GM19328 (cell line): ENCODE results near the gene CHST1.

Source experiments
- ATAC-seq: cut with Tn5 transposase; IDR thresholded peaks from one replicate; pipeline ENCODE4 v1.9.1; 2021; ENCODE audit warnings: mild to moderate bottlenecking, moderate library complexity; ENCODE audit not compliant: unreplicated experiment

The CHST1 gene

DNA sequence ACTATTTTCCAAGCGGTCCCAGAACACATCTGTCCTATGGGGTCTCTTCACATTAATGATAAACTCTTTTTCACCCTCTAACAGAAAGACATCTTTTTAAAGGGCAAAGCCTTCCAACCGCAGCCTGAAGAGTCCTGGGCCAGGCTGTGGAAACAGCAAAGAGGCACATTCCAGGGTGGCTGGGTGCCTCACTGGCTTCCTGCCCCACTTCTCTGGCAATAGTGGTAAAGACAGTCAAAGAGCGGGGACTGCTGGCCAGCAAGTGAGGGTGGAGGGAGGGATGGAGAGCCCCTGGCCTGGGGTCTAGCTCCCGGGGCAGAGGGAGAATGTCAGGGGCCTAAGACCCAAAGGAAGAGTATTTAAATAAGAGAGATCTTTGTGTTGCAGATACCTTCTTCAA lies 10.2 kb upstream of the CHST1 start:
- no peak for ATAC-seq

DNA sequence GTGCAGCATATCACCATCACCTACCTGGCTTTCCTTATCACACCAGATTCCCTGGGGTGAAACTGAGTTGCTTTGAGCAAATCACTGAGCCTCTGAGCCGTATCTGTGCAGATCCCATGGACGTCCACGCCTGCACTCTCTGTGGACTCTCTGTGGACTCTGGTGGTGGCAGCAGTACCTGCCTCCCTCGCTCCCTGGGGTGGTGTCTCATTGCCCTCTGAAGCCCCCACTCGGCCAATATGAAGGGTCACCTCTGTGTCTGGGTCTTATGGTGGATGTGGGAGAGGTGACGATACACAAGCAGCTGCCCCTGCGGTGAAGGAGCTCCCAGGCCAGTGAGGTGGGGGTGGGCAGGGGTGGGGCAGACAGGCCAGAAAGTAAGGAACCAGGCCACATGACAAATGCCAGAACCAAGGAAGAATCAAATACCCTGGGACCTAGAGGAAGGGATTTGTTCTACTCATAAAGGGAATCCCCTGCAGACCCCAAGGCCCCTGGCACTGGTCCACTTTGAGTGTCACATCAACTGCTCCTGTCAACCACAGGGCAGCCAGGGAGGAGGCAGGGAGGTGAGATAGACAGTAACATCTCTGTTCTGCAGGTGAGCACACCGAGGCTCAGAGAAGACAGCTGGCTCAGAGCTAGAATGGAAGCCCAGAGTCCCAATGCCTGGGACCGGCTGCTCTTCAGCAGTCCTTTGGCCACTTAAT lies 9.2 kb upstream of the CHST1 start:
- no peak for ATAC-seq

DNA sequence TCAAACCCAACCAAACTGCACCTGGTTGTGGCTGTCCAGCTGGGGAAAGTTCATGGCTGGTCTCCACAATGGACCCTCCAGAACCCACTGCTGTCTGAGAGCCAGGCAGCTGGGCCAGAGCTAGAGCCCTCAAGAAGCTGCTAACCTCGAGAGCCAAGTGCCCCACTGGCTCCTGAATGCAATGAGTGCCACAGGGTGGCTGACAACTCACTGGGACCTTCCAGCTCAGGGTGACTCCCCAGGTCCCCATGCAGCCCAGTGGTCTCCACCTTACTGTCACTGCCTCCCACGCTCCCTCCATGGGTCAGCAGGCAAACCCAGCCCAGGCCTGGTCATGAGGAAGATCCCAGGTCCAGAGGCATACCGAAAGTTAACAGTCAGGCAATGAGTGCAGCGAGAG lies 8.0 kb upstream of the CHST1 start:
- no peak for ATAC-seq

DNA sequence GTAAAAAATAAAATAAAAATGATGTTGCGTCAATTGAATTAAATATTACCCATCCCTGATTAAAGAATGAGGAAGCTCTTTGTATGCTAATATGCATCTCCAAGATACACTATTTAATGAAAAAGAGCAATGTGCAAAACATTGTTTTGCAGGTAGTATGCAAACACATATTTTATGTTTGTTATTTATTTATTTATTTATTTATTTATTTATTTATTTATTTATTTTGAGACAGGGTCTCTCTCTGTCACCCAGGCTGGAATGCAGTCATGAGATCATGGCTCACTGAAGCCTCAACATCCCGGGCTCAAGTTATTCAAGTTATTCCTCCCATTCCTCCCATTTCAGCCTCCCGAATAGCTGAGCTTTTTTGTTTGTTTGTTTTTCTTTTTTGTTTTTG lies 7.2 kb upstream of the CHST1 start:
- no peak for ATAC-seq

DNA sequence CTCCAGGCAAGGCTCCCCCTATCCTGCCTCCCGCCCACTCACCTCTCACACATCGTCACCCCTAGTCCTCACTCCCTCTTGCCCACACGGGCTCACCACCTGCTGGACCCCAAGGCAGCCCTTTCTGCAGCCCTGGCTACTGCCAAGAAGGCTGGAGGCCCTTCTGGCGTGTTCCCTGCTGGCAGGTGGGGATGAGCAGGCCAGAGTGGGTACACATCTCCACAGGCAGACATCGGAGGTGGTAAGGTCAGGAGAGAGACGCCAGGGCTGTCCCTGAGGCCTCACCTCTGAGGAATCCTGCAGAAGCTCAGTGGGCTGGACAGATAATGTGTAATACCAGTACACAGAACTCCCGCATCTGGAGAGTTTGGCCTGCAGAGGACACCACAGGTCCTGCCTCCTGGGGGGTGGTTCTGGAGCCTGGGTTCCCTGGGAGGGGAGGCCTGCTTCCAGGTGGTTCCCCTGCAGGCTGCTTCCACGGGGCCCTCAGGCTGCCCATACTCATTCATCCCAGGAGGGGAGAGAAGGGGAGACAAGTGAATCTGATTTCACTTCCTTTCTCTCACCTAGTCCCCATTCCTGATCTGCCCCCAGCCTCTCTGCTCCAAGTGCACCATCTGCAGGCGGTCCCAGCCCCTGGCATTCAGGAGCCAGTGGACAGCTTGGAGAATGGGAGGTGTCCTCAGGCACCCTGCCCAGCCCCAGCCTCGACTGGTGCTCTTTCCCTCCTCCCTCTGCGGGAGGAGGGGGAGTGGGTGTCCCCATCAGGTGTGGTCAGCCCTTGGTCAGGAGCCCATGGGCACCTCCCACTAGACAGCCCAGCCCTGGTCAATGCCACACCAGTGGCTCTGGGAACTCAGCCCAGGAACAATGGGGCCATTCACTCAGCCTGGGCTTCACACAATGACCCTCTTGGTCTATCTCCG lies 6.1 kb upstream of the CHST1 start:
- no peak for ATAC-seq

DNA sequence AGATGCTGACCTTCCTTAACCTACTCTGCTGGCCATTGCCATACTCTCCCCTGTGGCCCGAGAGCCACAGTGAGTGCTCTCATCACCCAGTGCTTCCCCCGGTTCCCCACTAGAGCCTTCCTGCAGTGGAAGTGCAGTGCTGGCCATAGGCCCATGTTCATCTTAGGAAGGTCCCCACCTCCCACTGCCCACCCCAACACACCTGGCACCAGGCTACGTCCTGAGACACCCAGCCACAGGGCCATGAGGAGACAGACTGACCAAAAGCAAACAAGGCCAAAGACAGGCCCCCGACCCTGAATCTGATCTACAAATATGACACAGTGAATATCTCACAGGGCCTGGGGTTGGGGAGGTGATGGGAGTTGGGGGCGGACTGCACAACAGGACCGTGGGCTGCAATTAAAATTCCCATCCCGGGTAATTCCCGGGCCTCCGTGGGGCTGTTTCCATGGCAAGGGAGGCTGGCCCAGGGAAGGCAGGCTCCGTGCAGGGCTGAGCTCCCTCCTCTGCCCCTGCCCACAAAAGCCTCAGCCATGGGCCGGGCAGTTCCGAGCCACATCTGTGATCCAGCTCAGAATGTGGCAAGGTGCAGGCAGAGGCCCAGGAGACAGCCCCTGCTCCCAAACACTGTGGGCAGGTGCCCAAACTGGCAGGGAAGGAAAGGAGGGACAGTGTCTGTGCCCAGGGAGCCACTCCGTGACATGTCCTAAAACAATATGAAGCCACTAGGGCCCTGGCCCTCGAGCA lies 5.1 kb upstream of the CHST1 start:
- ATAC-seq = no peak

DNA sequence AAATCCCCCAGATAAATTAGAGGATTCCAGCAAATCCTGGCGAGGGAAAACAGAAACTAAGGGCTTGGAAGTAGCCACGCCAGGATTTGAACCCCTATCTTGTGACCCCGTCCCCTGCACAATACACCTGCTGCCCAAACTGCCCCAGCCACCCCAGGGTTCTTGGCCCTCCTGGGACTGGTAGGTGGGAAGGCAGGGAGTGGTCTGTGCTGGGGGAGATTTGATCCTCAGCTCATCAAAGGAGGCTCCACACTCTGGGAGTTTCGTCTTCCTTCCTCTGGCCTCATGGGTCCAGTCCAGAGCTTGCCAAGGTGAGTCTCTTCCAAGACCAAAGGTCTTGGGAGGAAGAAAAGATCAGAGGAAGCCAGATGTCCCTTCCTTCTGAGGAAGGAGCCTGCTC lies 4.5 kb upstream of the CHST1 start:
- ATAC-seq = no peak

DNA sequence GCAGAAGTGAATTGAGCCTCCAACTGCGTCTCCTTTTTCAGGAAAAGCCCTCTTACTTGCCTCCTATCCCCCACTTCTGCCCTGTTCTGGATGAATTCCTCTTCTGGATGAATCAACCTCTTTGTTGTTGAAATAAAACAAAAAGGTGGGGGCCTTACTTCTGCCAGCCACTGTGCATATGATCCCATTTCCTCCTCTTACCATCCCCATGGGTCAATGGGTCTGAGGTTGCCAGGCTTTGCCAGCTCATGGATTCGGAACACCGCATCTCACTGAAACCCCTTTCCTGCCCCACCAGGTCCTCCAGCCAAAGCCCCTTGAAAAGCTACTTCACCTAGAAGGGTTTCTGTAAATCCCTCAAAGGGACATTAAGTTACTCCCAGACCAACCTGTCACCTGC lies 3.7 kb upstream of the CHST1 start:
- ATAC-seq = no peak

DNA sequence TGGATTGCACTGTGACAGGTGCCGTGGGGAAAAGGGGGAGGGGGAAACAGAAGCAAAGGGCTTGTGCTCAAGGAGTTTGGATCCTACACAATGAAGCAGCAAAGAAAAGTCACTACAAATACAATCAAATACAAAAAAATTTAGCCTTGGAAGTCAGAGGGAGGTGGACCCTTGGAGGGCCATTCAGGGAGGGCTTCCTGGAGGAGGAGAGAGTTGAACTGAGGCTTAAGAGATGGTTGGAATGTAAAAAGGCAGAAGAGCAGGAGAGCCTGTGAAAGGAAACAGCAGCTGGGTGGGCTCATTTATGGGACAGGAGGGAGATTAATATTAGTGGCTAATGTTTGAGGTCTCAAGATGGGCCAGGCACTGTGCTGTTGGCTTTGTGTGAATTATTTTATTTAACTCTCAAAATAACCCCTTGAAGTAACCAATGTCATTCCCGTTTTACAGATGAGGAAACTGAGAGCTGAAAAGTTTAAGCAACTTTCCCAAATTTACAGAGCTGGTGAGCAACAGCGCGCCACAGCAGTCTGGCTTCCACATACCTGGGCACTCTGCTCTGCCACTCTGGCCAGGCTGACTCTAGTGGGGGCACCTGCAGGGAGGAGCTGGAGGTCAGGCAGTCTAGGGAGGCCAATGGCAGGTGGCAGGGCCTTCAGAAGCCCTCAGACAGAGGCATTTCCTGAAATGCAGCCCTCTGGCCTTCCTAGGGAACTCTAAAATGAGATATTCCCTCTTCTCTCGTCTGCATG lies 2.7 kb upstream of the CHST1 start:
- ATAC-seq = no peak

DNA sequence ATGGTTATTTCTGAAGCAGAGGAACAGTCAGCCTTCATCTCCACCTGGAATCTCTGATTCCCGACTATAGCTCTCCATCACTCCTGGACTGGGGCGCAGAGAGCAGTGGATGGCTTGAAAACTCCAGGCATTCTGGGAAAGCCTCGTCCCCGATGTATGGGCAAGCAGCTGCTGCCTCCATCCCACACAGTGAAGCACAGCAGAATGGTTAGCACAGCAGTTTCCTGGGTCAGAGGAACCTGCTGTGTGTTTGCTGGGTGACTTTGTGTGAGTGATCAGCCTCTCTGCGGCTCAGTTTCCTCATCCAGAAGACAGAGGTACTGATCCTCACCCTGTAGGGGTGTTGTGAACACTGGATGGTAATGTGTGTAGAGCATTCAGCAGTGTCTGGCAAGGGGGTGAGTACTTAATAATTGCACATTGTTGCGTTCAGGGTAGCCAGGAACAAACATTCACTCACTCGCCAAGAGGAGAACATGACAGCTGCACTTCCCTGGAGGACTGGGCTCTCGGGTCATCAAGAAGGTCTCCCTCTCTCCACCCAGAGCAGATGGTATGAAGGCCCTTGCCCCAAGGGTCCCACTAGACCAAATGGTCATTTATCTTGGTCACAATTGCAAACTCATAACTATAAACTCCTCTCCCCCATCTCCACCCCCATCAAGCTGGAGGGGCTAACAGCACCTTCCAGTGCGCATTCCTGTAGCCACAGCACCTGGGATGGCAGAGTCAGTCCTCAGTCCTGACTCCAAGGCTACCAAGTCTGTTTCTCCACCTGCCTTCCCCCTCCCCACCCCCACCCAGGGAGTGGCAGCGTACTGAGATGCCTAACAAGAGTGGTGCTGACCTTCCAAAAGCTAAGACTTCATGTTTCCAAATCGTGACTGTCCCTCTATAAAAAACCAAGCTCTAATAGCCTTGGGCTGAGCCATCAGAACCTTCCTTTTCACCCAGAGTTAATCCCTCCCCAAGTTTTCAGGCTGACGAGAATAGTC lies 1.5 kb upstream of the CHST1 start:
- ATAC-seq = no peak

DNA sequence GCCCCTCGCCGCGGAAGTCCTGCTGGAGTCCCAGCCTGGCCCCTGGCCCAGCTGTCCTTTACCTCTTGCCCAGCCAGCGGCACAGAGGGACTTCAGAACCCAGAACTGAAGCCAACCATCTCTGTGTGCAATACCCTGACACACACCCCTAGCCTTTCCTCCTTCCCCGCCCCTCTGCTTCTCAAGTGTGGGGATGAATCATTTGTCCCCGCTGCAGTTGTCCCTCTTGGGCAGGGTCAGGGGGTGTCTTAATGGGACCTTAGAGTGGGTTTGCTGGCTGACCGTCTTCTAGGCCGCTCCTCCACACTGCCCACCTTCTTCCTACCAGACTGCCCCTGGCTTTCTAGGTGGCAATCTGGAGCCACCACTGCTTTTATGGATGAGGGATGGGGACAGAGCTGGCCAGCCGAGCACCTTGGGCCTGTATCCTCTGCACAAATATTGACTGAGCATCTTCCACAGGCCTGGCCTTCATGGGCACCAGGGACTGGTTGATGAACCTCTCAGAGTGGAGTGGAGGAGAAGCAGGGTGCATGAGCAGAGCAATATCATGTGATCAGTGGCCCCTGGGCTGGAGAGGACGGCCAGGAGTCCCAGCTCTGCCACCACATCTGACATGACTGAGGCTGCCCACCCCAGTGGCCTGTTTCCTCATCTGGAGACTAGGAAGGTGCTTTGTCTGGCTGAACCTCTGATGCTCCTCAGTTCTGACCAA lies 668 bp upstream of the CHST1 start:
- no peak for ATAC-seq

DNA sequence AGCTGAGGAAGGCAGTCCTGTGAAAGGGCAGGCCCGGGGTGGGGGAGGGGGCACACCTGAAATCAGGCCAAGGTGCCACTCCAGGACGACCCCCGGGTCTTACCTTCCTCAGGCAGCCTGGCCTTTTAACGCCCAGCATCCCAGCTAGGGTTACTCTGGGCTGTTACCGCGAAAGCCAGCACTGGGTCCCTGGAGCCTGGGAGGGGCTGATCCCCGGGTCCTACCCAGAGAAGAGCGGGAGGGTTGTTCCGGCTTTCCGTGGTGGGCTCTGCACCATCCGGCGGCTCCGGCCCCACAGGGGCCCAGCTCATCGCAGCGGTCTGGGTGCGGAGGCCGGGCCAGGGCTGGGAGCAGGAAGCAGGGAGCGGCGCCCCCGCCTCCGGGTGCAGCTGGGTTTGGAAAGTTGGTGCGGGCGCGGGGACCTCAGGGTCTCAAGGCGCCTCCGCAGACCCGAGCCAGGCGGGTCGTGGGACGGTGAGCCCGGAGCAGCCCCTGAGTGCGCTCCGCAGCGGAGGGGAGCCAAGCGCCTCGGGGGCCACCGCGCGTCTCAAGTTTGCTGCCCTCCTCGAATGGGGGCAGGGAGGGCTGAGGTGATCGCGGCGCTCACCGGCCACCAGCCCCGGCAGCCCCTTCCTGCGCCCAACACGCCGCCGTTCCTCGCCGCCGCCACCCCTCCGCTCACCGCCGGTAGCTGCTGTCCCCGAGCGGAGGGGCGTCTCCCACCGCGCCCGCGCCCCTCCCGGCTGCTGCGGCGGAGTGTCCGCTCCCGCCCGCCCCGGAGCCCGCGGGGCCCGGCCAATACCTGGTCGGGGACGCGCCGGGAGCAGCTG lies 831 bp downstream of the CHST1 start:
- no peak for ATAC-seq

DNA sequence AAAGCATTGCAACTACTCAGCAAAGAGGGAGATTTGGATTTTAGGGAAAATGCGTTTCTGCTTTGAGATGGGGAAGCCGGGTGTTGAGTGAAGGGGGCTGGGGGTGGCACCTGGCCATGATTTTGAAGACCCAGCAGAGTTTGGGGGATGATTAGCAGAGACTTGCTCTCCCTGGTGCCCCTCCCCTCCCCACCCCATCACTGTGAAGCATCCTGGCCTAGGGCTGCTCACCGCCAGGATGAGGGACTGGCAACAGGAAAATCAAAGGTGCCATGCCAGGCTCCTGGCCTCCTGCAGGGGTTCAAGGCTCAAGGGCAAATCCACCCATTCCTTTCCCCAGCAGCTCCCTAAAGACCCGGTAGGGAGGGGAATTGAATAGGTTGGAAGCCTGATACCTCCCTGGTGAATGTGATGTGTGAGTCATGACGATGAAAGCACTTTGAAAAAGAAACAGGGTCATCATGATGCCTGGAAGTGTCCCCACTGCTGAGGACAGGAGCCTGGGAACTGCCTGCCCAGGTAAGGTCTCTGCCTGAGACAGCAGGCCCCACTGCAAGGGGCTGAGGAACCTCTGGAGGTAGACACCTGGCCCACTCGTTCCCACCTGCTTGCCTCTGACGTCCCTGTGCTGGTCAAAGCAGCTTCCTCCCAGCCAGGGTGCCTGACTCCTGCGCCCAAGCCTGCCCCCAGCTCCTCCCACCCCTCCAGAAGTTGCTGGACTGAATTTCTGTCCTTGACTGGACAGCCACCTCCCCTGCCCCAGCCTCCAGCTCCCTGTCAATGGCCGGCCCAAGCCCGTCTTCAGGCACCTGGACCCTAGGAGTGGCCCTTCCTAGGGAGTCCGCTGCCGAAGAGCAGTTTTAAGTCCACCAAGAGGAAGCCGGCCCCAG lies 1.7 kb downstream of the CHST1 start:
- ATAC-seq = no peak

DNA sequence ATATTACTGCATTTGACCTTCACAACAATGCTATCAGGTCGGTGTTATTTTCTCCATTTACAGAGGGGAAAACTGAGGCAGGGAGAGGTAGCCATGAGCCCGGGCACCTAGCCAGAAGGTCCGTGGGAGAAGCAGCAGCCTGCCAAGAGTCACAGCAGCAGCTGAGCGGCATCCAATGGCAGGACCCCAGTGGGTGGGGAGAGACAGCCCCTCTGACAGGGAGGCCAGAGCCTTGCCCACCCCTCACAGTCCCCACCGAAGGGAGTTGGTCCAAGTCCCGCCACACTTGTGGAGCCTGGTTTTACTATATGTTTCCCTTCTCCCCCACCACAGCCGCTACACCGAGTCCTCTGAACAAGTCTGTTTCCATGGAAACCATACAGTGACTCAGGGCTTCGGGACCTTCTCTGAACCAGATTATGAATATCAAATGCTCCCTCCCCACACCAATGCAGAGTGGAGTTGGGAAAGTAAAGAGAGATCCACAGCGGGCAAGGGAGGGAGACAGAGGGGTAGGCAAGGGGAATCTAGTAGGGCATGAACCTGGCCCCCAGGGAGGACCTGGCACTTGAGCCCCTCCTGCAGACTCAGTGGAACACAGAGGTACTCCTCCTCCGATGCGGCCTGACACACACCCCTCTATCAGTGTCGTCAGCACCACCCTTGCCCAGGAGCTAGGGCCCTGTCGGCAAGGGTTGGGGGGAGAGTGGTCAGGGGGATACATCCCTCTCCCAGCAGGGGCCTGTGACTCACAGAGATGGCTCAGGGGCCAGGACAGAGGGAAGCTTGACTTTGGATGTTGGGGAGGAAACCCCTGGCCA lies 2.5 kb downstream of the CHST1 start:
- no peak for ATAC-seq

DNA sequence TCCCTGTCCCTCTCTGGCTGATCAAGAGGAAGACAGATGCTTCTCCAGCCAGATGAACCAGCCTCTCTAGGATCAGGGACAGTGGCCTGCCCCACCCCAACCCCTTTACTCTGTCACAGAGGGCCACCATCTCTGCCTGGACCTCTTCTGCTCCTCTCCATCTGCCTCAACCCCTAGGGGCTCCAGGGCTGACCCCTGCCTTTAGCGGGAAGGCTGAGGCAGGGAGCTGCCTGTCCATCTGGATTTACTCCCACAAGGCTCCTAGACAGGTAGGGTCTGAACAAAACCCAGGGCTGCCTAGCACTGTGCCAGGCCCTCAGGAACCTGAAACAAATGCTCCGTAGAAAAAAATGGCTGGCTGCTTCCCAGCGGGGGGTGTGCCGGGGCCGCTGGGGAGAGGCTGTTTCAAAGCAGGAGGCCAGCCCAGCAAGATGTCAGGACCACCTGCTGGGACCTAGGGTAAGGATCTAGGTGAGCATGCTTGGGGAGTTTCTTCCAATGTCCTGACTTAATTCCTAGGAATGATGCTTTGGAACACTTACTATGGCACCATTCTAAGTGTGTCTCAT lies 3.2 kb downstream of the CHST1 start:
- ATAC-seq = no peak

DNA sequence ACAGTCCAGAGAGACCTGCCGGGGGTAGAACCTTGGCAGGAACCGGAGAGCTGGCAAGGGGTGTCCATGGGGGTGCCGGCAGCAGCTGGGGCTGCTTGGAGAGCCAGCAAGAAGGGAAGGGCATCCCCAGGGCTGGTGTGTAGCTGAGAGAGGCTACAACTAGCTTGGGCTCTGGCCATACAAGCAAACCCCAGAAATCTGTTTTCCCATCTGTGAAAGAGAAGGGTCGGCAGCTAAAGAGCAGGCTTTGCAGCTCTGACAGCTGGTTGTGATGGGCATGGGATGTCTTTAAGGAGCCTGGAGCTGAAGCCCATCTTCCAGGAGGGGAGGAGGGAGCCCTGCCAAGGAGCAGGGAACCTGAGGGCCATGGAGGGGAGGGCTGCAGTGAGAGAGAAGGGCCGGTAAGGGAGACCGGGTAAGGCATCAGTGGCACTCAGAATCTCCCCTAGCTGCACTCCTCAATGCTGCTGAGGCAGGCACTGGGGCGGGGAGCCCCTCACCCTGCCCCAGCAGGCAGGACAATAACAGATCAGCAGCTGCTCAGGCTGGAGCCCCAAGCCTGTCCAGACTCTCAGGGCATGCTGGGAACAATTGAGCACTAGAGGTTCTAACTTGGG lies 3.9 kb downstream of the CHST1 start:
- ATAC-seq = no peak
